Neural crest cell (in vitro differentiated cells): ENCODE results near the gene TRIL. TPM values are rescaled to one million over a fixed set of nuclear protein-coding genes. Genes with fewer than 3 reads are reported as not detected.
A peak's percentile ranks its signal among the peaks of the same experiment; 100 is the strongest.

Experiments used
- DNase-seq: peaks from one replicate; pipeline ENCODE4 v3.0.0; 2021; ENCODE audit warnings: low read depth, mixed read lengths, low spot score
- H3K27ac Mint-ChIP-seq: one replicate; pipeline ENCODE4 v1.8.0; 2021; ENCODE audit warnings: mild to moderate bottlenecking, mixed read lengths; ENCODE audit not compliant: unreplicated experiment
- H3K27me3 Mint-ChIP-seq: 2 replicates; pipeline ENCODE4 v1.8.0; 2021; ENCODE audit warnings: low read depth, mild to moderate bottlenecking, mixed read lengths
- H3K36me3 Mint-ChIP-seq: 2 replicates; pipeline ENCODE4 v1.8.0; 2021; ENCODE audit warnings: low read depth, mild to moderate bottlenecking, mixed read lengths
- H3K4me1 Mint-ChIP-seq: 2 replicates; pipeline ENCODE4 v1.8.0; 2021; ENCODE audit warnings: mixed read lengths
- H3K4me3 Mint-ChIP-seq: one replicate; pipeline ENCODE4 v1.8.0; 2021; ENCODE audit warnings: mild to moderate bottlenecking, mixed read lengths
- H3K9me3 Mint-ChIP-seq: 2 replicates; pipeline ENCODE4 v1.8.0; 2021; ENCODE audit warnings: mixed read lengths
- total RNA-seq: library from RNA; stranded (reverse); gene quantifications from 2 replicates; pipeline ENCODE4 v1.2.1, GENCODE V29; 2021
- TF ChIP-seq, protein P1 (sequence below): fragments of 200-600 bp; sonication (generic); conservative IDR thresholded peaks from 2 replicates; pipeline ENCODE4 v1.5.0; 2021; ENCODE audit warnings: antibody characterized with exemption, mild to moderate bottlenecking

Gene TRIL
- total RNA-seq, 1 donor from 2014 or later = 60.7 TPM

- Mint-ChIP-seq H3K27ac (no peak overlapping the region), H3K4me3 (peak overlapping the region; percentile 80), H3K36me3 (no peaks in the 10 kb centered on the region), H3K27me3 (peaks cover 20% of the 10 kb centered on the region), H3K9me3 (no peaks in the 10 kb centered on the region), H3K4me1 (peaks cover 51% of the 10 kb centered on the region)
- no peak for DNase-seq
- TF ChIP-seq, protein P1, sequence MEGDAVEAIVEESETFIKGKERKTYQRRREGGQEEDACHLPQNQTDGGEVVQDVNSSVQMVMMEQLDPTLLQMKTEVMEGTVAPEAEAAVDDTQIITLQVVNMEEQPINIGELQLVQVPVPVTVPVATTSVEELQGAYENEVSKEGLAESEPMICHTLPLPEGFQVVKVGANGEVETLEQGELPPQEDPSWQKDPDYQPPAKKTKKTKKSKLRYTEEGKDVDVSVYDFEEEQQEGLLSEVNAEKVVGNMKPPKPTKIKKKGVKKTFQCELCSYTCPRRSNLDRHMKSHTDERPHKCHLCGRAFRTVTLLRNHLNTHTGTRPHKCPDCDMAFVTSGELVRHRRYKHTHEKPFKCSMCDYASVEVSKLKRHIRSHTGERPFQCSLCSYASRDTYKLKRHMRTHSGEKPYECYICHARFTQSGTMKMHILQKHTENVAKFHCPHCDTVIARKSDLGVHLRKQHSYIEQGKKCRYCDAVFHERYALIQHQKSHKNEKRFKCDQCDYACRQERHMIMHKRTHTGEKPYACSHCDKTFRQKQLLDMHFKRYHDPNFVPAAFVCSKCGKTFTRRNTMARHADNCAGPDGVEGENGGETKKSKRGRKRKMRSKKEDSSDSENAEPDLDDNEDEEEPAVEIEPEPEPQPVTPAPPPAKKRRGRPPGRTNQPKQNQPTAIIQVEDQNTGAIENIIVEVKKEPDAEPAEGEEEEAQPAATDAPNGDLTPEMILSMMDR = no peak
Measured at GRCh38 chr7:28955356-28955717, 2.8 kb downstream of the TRIL start.

DNA sequence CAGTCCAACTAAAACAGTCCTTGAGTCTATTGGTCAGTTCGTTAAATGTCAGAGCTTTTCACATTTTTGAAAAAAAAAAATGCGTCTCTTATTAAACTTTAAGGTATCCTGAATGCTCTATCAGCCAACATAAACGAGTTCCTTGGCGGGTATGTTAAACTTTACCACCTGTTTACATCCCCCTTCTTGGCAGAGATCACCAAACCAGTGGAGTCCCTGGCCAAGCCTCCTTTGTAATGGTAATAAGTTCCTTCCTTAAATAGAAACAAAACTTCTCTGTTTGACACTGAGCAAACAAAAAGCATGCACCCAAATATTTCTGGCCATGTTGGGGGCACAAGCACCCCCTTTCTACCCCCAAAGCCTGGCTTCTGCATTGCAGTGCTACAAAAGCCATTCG lies 3.2 kb downstream of the TRIL start:
- peaks cover 51% of the 10 kb centered on the region for H3K4me1 Mint-ChIP-seq
- H3K27me3 Mint-ChIP-seq = peaks cover 20% of the 10 kb centered on the region
- no peaks in the 10 kb centered on the region for H3K36me3 Mint-ChIP-seq
- H3K9me3 Mint-ChIP-seq = no peaks in the 10 kb centered on the region
- TF ChIP-seq, protein P1 = no peak
- H3K4me3 Mint-ChIP-seq = peak overlapping the region; percentile 80
- H3K27ac Mint-ChIP-seq = no peak overlapping the region
- DNase-seq = no peak

- Mint-ChIP-seq H3K27me3 (peaks cover 20% of the 10 kb centered on the region), H3K27ac (no peak overlapping the region), H3K4me1 (peaks cover 51% of the 10 kb centered on the region), H3K36me3 (no peaks in the 10 kb centered on the region), H3K9me3 (no peaks in the 10 kb centered on the region), H3K4me3 (peak overlapping the region; percentile 80)
- TF ChIP-seq, protein P1 = no peak
- no peak for DNase-seq
Measured at GRCh38 chr7:28954471-28954870, 3.7 kb downstream of the TRIL start.

GRCh38 chr7:28953633-28954032 lies 4.5 kb downstream of the TRIL start:
- H3K36me3 Mint-ChIP-seq = no peaks in the 10 kb centered on the region
- peaks cover 13% of the 10 kb centered on the region for H3K27me3 Mint-ChIP-seq
- TF ChIP-seq, protein P1 = no peak
- peak; percentile 28 for DNase-seq
- no peaks in the 10 kb centered on the region for H3K9me3 Mint-ChIP-seq
- no peak overlapping the region for H3K27ac Mint-ChIP-seq
- H3K4me1 Mint-ChIP-seq = peaks cover 44% of the 10 kb centered on the region
- H3K4me3 Mint-ChIP-seq = peak overlapping the region; percentile 72

- H3K9me3 Mint-ChIP-seq = no peaks in the 10 kb centered on the region
- H3K27ac Mint-ChIP-seq = no peak overlapping the region
- TF ChIP-seq, protein P1 = no peak
- no peaks in the 10 kb centered on the region for H3K27me3 Mint-ChIP-seq
- no peaks in the 10 kb centered on the region for H3K36me3 Mint-ChIP-seq
- no peak overlapping the region for H3K4me3 Mint-ChIP-seq
- no peak for DNase-seq
- H3K4me1 Mint-ChIP-seq = peaks cover 41% of the 10 kb centered on the region
Measured at GRCh38 chr7:28942168-28942567, 16.0 kb downstream of the TRIL start.

DNA sequence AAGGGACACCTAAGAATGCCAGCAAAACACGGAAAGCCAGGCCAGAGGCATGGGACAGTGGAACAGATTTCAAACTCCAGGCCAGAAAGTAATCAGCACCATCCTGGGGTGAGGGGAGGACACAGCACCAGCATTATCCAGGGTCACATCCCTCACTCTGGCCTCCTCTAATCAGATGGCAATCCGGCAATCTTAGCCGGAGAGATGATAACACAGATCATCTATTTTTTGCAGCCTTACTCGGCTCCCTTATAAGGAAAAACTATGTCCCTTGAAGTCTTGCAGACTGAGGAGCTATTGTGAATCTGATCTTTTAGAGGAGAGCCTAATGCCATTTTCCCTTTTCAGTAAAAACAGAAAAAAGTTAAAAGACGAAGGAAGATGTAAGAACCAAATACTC lies 16.5 kb downstream of the TRIL start:
- Mint-ChIP-seq H3K4me3 (no peak overlapping the region), H3K9me3 (no peaks in the 10 kb centered on the region), H3K27me3 (no peaks in the 10 kb centered on the region), H3K4me1 (peaks cover 41% of the 10 kb centered on the region), H3K36me3 (no peaks in the 10 kb centered on the region), H3K27ac (peak overlapping the region; percentile 91)
- TF ChIP-seq, protein P1 = no peak
- DNase-seq = no peak
